HG03097 (cell line): ENCODE results near the gene SAAL1.

Source experiments
- ATAC-seq: cut with Tn5 transposase; IDR thresholded peaks from one replicate; pipeline ENCODE4 v1.9.1; 2021; ENCODE audit not compliant: unreplicated experiment, low FRiP score

The SAAL1 gene

GRCh38 chr11:18088966-18089365 lies 16.9 kb downstream of the SAAL1 start:
- ATAC-seq: no peak

GRCh38 chr11:18088366-18088765 lies 17.5 kb downstream of the SAAL1 start:
- no peak for ATAC-seq

GRCh38 chr11:18081551-18081950 lies 24.3 kb downstream of the SAAL1 start:
- no peak for ATAC-seq

- no peak for ATAC-seq
Observed at GRCh38 chr11:18080451-18080850, 25.4 kb downstream of the SAAL1 start.

GRCh38 chr11:18078909-18079308 lies 27.0 kb downstream of the SAAL1 start:
- no peak for ATAC-seq

GRCh38 chr11:18075444-18075843 lies 30.4 kb downstream of the SAAL1 start:
- no peak for ATAC-seq

GRCh38 chr11:18071098-18071705 lies 34.7 kb downstream of the SAAL1 start:
- ATAC-seq: no peak

GRCh38 chr11:18067372-18067771 lies 38.5 kb downstream of the SAAL1 start:
- no peak for ATAC-seq

GRCh38 chr11:18066626-18067025 lies 39.3 kb downstream of the SAAL1 start:
- ATAC-seq: no peak

GRCh38 chr11:18065572-18065971 lies 40.3 kb downstream of the SAAL1 start:
- no peak for ATAC-seq

- no peak for ATAC-seq
Observed at GRCh38 chr11:18064450-18065054, 41.3 kb downstream of the SAAL1 start.

GRCh38 chr11:18063862-18064434 lies 41.9 kb downstream of the SAAL1 start:
- no peak for ATAC-seq

GRCh38 chr11:18063125-18063524 lies 42.8 kb downstream of the SAAL1 start:
- no peak for ATAC-seq

GRCh38 chr11:18061351-18061750 lies 44.5 kb downstream of the SAAL1 start:
- no peak for ATAC-seq

- ATAC-seq: no peak
Observed at GRCh38 chr11:18056561-18057181, 49.2 kb downstream of the SAAL1 start.

- no peak for ATAC-seq
Observed at GRCh38 chr11:18054511-18055103, 51.3 kb downstream of the SAAL1 start.

GRCh38 chr11:18050848-18051247 lies 55.0 kb downstream of the SAAL1 start:
- ATAC-seq: no peak

GRCh38 chr11:18046116-18046777 lies 59.6 kb downstream of the SAAL1 start, which contains the start of gene TPH1:
Gene TPH1, minus strand, starts transcription at chr11:18046269. Its CDS starts 5,507 bp downstream, at chr11:18040762.
- no peak for ATAC-seq

GRCh38 chr11:18036456-18036855 lies 69.4 kb downstream of the SAAL1 start:
- ATAC-seq: no peak
